GM06990 (cell line): ENCODE measurements around the gene IPPK.

Experiments used
- DNase-seq: peaks from one replicate; pipeline ENCODE4 v3.0.0-alpha.2; 2011; ENCODE audit not compliant: insufficient read length; ENCODE audit errors: extremely low read depth
- H3K27me3 ChIP-seq: replicated peaks from 2 replicates; pipeline ENCODE4 v1.6.0; 2011; ENCODE audit warnings: low read length; ENCODE audit not compliant: control insufficient read depth, insufficient read depth
- H3K36me3 ChIP-seq: 2 replicates; pipeline ENCODE4 v1.5.1; 2011; ENCODE audit warnings: low read length; ENCODE audit not compliant: control insufficient read depth, insufficient read depth
- H3K4me3 ChIP-seq: replicated peaks from 2 replicates; pipeline ENCODE4 v1.5.1; 2011; ENCODE audit warnings: low read depth, mild to moderate bottlenecking, control low read depth, low read length
- TF ChIP-seq, protein P1 (sequence below): IDR thresholded peaks from 2 replicates; pipeline ENCODE4 v1.5.1; 2011; ENCODE audit warnings: low read length, control low read depth, mild to moderate bottlenecking, inconsistent platforms; ENCODE audit not compliant: insufficient read depth, poor library complexity, severe bottlenecking

Gene IPPK

DNA sequence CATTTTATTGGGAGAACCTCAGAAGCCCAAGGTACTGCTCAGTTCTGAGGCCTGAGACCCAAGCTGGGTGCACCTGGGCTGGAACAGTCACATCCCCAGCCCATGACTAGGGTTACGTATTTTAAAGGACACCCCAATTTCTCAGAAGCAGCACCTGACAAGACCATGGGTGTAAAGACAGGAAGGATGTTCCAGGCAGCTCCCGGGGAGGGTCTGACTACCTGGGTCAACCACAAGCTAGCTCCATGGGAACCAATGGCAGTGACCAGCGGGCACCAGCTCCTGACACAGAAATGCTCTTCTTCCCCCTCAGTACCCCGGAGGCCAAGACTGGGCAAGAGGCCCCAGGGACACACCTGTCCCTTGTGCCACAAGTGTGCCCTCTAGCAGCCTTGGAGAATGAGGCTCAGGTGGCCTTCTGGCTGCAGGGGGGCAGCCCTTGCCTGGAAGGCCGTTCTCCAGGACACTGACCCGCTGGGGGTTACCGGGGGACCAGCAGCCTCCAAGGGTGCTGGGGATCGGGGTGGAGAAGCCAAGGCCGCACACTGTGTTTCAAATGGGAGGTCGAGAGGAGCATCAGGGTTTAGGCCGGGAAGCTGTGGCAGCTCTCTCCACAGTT, 52.6 kb downstream of the IPPK start:
- TF ChIP-seq, protein P1, sequence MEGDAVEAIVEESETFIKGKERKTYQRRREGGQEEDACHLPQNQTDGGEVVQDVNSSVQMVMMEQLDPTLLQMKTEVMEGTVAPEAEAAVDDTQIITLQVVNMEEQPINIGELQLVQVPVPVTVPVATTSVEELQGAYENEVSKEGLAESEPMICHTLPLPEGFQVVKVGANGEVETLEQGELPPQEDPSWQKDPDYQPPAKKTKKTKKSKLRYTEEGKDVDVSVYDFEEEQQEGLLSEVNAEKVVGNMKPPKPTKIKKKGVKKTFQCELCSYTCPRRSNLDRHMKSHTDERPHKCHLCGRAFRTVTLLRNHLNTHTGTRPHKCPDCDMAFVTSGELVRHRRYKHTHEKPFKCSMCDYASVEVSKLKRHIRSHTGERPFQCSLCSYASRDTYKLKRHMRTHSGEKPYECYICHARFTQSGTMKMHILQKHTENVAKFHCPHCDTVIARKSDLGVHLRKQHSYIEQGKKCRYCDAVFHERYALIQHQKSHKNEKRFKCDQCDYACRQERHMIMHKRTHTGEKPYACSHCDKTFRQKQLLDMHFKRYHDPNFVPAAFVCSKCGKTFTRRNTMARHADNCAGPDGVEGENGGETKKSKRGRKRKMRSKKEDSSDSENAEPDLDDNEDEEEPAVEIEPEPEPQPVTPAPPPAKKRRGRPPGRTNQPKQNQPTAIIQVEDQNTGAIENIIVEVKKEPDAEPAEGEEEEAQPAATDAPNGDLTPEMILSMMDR = no peak
- Histone ChIP-seq H3K4me3 (no peak overlapping the region), H3K36me3 (peaks cover 25% of the 10 kb centered on the region), H3K27me3 (no peaks in the 10 kb centered on the region)
- DNase-seq = no peak

DNA sequence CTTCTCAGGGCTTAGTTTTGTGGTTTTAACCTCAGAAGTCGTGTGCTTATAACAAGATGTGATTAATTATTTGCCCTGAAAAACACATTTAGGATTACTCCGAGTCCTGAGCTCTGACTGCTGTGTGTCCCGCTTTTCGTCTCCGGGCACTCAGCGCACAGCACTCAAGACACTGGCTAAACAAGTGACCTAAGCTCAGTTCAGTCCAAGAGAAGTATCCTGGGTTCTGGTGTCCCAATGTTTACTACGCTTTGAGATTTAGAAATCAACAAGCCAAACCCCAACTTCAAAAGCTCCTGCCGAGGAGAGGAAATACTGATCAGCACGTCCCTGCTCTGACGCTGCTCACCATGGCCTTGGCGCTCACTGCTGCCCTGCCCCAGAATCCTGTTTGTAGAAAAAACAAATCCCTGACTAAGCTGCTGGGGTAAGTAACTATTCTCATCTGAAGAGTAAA, 53.2 kb downstream of the IPPK start:
- H3K36me3 ChIP-seq = peaks cover 25% of the 10 kb centered on the region
- TF ChIP-seq, protein P1 = no peak
- H3K4me3 ChIP-seq = no peak overlapping the region
- H3K27me3 ChIP-seq = no peaks in the 10 kb centered on the region
- no peak for DNase-seq

DNA sequence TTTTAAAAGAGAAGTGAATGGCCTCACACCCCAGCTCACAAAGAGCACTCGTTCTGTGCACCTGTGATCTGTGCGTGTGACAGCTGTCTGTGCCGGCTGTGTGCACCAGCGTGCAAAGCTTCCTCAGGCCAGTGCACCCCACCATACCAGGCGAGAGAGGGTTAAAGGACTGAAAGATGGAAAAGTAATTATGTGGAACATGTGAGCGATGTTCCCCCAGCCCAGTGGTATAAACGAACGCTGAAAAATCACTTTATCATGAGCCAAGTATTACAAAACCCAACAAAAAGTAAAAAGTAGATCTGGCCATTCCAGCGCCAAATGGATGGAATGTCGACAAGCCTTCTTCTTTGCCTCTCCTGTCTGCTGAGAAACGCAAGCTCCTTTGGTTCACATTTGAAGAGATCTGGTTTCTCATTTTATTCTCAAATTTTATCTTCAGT, 53.7 kb downstream of the IPPK start:
- TF ChIP-seq, protein P1 = no peak
- no peak overlapping the region for H3K4me3 ChIP-seq
- H3K27me3 ChIP-seq = no peaks in the 10 kb centered on the region
- peaks cover 28% of the 10 kb centered on the region for H3K36me3 ChIP-seq
- no peak for DNase-seq

DNA sequence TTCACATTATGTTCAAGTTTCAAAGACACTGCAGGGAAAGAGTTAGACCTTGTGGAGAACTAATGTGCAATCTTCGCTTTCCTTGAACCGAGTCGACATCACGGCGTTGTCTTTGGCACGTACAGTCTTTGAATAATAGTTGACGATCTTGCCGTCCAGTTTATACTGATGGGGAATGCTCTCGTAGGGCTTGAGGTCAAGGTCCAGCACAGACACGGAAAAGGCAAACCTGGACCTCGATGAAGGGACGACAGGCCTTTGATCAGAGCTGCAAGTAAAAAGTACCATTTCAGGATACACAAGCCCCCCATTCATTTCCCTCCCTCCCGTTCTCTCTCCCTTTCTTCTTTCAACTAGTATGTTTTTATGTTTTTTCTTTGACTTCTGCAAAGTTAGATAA, 54.1 kb downstream of the IPPK start:
- Histone ChIP-seq H3K27me3 (no peaks in the 10 kb centered on the region), H3K36me3 (peaks cover 31% of the 10 kb centered on the region), H3K4me3 (no peak overlapping the region)
- TF ChIP-seq, protein P1 = no peak
- DNase-seq = no peak

GRCh38 chr9:92614763-92615461, 55.0 kb downstream of the IPPK start:
- Histone ChIP-seq H3K27me3 (no peaks in the 10 kb centered on the region), H3K36me3 (peaks cover 29% of the 10 kb centered on the region), H3K4me3 (no peak overlapping the region)
- DNase-seq = no peak
- TF ChIP-seq, protein P1 = no peak
